Activated naive CD8-positive, alpha-beta T cell (primary cell): ENCODE data around the gene TXNDC11.

Experiments
- H3K27ac Mint-ChIP-seq: one replicate; pipeline ENCODE4 v1.8.0; 2021; ENCODE audit warnings: mixed read lengths
- H3K27me3 Mint-ChIP-seq: one replicate; pipeline ENCODE4 v1.8.0; 2021; ENCODE audit warnings: mixed read lengths
- H3K36me3 Mint-ChIP-seq: one replicate; pipeline ENCODE4 v1.8.0; 2021; ENCODE audit warnings: mixed read lengths
- H3K4me1 Mint-ChIP-seq: one replicate; pipeline ENCODE4 v1.8.0; 2021; ENCODE audit warnings: low read depth, mixed read lengths
- H3K4me3 Mint-ChIP-seq: one replicate; pipeline ENCODE4 v1.8.0; 2021; ENCODE audit warnings: mild to moderate bottlenecking, mixed read lengths
- H3K9me3 Mint-ChIP-seq: one replicate; pipeline ENCODE4 v1.8.0; 2021; ENCODE audit warnings: low read depth, mixed read lengths

Gene TXNDC11

GRCh38 chr16:11737713-11738112 is 4.9 kb downstream of the TXNDC11 start:
- Mint-ChIP-seq H3K36me3 (peaks cover 13% of the 10 kb centered on the region), H3K9me3 (no peaks in the 10 kb centered on the region), H3K27ac (no peak overlapping the region), H3K4me1 (peaks cover 51% of the 10 kb centered on the region), H3K4me3 (peak overlapping the region; percentile 63), H3K27me3 (no peaks in the 10 kb centered on the region)

GRCh38 chr16:11736903-11737302 is 5.8 kb downstream of the TXNDC11 start:
- Mint-ChIP-seq H3K4me3 (no peak overlapping the region), H3K27ac (no peak overlapping the region), H3K36me3 (peaks cover 13% of the 10 kb centered on the region)

GRCh38 chr16:11735787-11736186 is 6.9 kb downstream of the TXNDC11 start:
- H3K36me3 Mint-ChIP-seq: peaks cover 13% of the 10 kb centered on the region

More at GRCh38 chr16:11736903-11737302, 5.8 kb downstream of the TXNDC11 start:
- Mint-ChIP-seq H3K9me3 (no peaks in the 10 kb centered on the region), H3K27me3 (no peaks in the 10 kb centered on the region), H3K4me1 (peaks cover 50% of the 10 kb centered on the region)

GRCh38 chr16:11734653-11735043 is 8.0 kb downstream of the TXNDC11 start:
- H3K4me1 Mint-ChIP-seq: peaks cover 40% of the 10 kb centered on the region
- peaks cover 16% of the 10 kb centered on the region for H3K36me3 Mint-ChIP-seq
- H3K9me3 Mint-ChIP-seq: no peaks in the 10 kb centered on the region
- peak overlapping the region; percentile 3 for H3K27ac Mint-ChIP-seq
- H3K4me3 Mint-ChIP-seq: no peak overlapping the region
- no peaks in the 10 kb centered on the region for H3K27me3 Mint-ChIP-seq

More at GRCh38 chr16:11735787-11736186, 6.9 kb downstream of the TXNDC11 start:
- H3K27me3 Mint-ChIP-seq: no peaks in the 10 kb centered on the region
- peaks cover 42% of the 10 kb centered on the region for H3K4me1 Mint-ChIP-seq
- H3K9me3 Mint-ChIP-seq: no peaks in the 10 kb centered on the region
- H3K27ac Mint-ChIP-seq: no peak overlapping the region
- H3K4me3 Mint-ChIP-seq: no peak overlapping the region

- no peak overlapping the region for H3K4me3 Mint-ChIP-seq
- H3K27me3 Mint-ChIP-seq: no peaks in the 10 kb centered on the region
- no peaks in the 10 kb centered on the region for H3K9me3 Mint-ChIP-seq
- peaks cover 18% of the 10 kb centered on the region for H3K36me3 Mint-ChIP-seq
- peaks cover 40% of the 10 kb centered on the region for H3K4me1 Mint-ChIP-seq
- H3K27ac Mint-ChIP-seq: no peak overlapping the region
Measured at GRCh38 chr16:11734025-11734652, 8.5 kb downstream of the TXNDC11 start.

GRCh38 chr16:11731222-11731621 is 11.4 kb downstream of the TXNDC11 start:
- H3K4me3 Mint-ChIP-seq: no peak overlapping the region
- peaks cover 13% of the 10 kb centered on the region for H3K36me3 Mint-ChIP-seq
- H3K9me3 Mint-ChIP-seq: no peaks in the 10 kb centered on the region
- H3K27me3 Mint-ChIP-seq: no peaks in the 10 kb centered on the region
- peaks cover 31% of the 10 kb centered on the region for H3K4me1 Mint-ChIP-seq
- H3K27ac Mint-ChIP-seq: no peak overlapping the region

- Mint-ChIP-seq H3K4me1 (peaks cover 31% of the 10 kb centered on the region), H3K27ac (no peak overlapping the region), H3K36me3 (peaks cover 13% of the 10 kb centered on the region), H3K9me3 (no peaks in the 10 kb centered on the region), H3K27me3 (no peaks in the 10 kb centered on the region), H3K4me3 (no peak overlapping the region)
Measured at GRCh38 chr16:11729787-11730186, 12.9 kb downstream of the TXNDC11 start.

- H3K4me1 Mint-ChIP-seq: peaks cover 30% of the 10 kb centered on the region
- no peaks in the 10 kb centered on the region for H3K27me3 Mint-ChIP-seq
- peaks cover 7% of the 10 kb centered on the region for H3K36me3 Mint-ChIP-seq
- peak overlapping the region; percentile 50 for H3K27ac Mint-ChIP-seq
- no peaks in the 10 kb centered on the region for H3K9me3 Mint-ChIP-seq
- H3K4me3 Mint-ChIP-seq: no peak overlapping the region
Measured at GRCh38 chr16:11727796-11728543, 14.7 kb downstream of the TXNDC11 start.

GRCh38 chr16:11726008-11726407 is 16.6 kb downstream of the TXNDC11 start:
- Mint-ChIP-seq H3K36me3 (peaks cover 5% of the 10 kb centered on the region), H3K9me3 (no peaks in the 10 kb centered on the region), H3K4me3 (no peak overlapping the region), H3K27ac (no peak overlapping the region), H3K4me1 (peaks cover 29% of the 10 kb centered on the region), H3K27me3 (no peaks in the 10 kb centered on the region)

GRCh38 chr16:11725457-11725856 is 17.2 kb downstream of the TXNDC11 start:
- H3K4me1 Mint-ChIP-seq: peaks cover 28% of the 10 kb centered on the region
- no peaks in the 10 kb centered on the region for H3K9me3 Mint-ChIP-seq
- H3K27me3 Mint-ChIP-seq: no peaks in the 10 kb centered on the region
- peaks cover 5% of the 10 kb centered on the region for H3K36me3 Mint-ChIP-seq
- no peak overlapping the region for H3K27ac Mint-ChIP-seq
- no peak overlapping the region for H3K4me3 Mint-ChIP-seq

- Mint-ChIP-seq H3K36me3 (peaks cover 5% of the 10 kb centered on the region), H3K9me3 (no peaks in the 10 kb centered on the region), H3K27me3 (no peaks in the 10 kb centered on the region), H3K4me3 (no peak overlapping the region), H3K27ac (peak overlapping the region; percentile 46), H3K4me1 (peaks cover 16% of the 10 kb centered on the region)
Measured at GRCh38 chr16:11722468-11722808, 20.2 kb downstream of the TXNDC11 start.

GRCh38 chr16:11721781-11722467 is 20.7 kb downstream of the TXNDC11 start:
- Mint-ChIP-seq H3K36me3 (peaks cover 5% of the 10 kb centered on the region), H3K27ac (peak overlapping the region; percentile 46)

GRCh38 chr16:11719762-11720161 is 22.9 kb downstream of the TXNDC11 start:
- Mint-ChIP-seq H3K4me1 (peaks cover 18% of the 10 kb centered on the region), H3K27ac (peak overlapping the region; percentile 42), H3K27me3 (no peaks in the 10 kb centered on the region), H3K36me3 (peaks cover 5% of the 10 kb centered on the region), H3K4me3 (no peak overlapping the region), H3K9me3 (no peaks in the 10 kb centered on the region)

More at GRCh38 chr16:11721781-11722467, 20.7 kb downstream of the TXNDC11 start:
- Mint-ChIP-seq H3K4me1 (peaks cover 16% of the 10 kb centered on the region), H3K9me3 (no peaks in the 10 kb centered on the region), H3K4me3 (no peak overlapping the region), H3K27me3 (no peaks in the 10 kb centered on the region)

GRCh38 chr16:11719171-11719570 is 23.5 kb downstream of the TXNDC11 start:
- Mint-ChIP-seq H3K27me3 (no peaks in the 10 kb centered on the region), H3K4me1 (peaks cover 20% of the 10 kb centered on the region), H3K36me3 (peaks cover 5% of the 10 kb centered on the region), H3K4me3 (no peak overlapping the region), H3K9me3 (no peaks in the 10 kb centered on the region), H3K27ac (no peak overlapping the region)

- Mint-ChIP-seq H3K9me3 (no peaks in the 10 kb centered on the region), H3K27ac (no peak overlapping the region), H3K36me3 (peaks cover 5% of the 10 kb centered on the region), H3K27me3 (no peaks in the 10 kb centered on the region), H3K4me3 (no peak overlapping the region), H3K4me1 (peaks cover 18% of the 10 kb centered on the region)
Measured at GRCh38 chr16:11717811-11718210, 24.8 kb downstream of the TXNDC11 start.
